Measurements from ENCODE around the gene COG6. TPM values are rescaled to one million over a fixed set of nuclear protein-coding genes. Genes with fewer than 3 reads are reported as not detected.

The COG6 gene
- total and polyA plus RNA-seq, 2 experiments from 2014 or later = 29.5 to 52.6 TPM

- TF ChIP-seq, protein P1, sequence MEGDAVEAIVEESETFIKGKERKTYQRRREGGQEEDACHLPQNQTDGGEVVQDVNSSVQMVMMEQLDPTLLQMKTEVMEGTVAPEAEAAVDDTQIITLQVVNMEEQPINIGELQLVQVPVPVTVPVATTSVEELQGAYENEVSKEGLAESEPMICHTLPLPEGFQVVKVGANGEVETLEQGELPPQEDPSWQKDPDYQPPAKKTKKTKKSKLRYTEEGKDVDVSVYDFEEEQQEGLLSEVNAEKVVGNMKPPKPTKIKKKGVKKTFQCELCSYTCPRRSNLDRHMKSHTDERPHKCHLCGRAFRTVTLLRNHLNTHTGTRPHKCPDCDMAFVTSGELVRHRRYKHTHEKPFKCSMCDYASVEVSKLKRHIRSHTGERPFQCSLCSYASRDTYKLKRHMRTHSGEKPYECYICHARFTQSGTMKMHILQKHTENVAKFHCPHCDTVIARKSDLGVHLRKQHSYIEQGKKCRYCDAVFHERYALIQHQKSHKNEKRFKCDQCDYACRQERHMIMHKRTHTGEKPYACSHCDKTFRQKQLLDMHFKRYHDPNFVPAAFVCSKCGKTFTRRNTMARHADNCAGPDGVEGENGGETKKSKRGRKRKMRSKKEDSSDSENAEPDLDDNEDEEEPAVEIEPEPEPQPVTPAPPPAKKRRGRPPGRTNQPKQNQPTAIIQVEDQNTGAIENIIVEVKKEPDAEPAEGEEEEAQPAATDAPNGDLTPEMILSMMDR (IDR thresholded peaks at IDR 0.05; ENCODE audit: low read depth, low read length) = no peak
- H3K27me3 ChIP-seq = no peaks in the 10 kb centered on the region
- H3K27ac ChIP-seq = no peak overlapping the region
- H3K36me3 ChIP-seq = peaks cover 48% of the 10 kb centered on the region
- no peaks in the 10 kb centered on the region for H3K9me3 ChIP-seq (ENCODE audit: low read depth)
- no peak for DNase-seq (ENCODE audit: low read depth in 1 of 2, low spot score in 1 of 2)
- H3K4me1 ChIP-seq (ENCODE audit: low read depth) = no peaks in the 10 kb centered on the region
- no peak overlapping the region for H3K4me3 ChIP-seq
These were observed 10.3 kb downstream of the COG6 start for GRCh38 chr13:39665763-39666162.

DNA sequence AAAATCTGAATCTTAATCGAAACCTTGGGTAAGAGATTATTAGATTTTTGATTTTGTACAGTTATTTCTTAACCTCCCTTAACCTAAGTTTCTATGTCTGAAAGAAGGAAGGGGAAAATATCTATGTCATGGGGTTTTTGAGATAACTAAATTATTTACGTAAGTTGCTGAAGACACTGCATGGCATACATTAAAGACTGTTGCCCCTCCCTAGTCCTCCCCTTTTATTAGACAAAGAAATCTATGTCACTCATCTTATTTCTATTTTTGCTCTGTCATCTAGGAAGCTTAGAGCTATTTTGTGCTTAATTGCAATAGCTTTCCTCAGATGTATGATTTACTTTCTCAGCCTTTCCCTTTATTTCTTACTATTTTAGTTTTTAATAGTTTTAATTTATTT is 15.0 kb downstream of the COG6 start:
- DNase-seq (ENCODE audit: low read depth in 1 of 2, low spot score in 1 of 2) = no peak
- Histone ChIP-seq H3K9me3 (ENCODE audit: low read depth) (no peaks in the 10 kb centered on the region), H3K36me3 (peaks cover 22% of the 10 kb centered on the region), H3K27me3 (no peaks in the 10 kb centered on the region), H3K4me3 (no peak overlapping the region), H3K27ac (no peak overlapping the region), H3K4me1 (ENCODE audit: low read depth) (no peaks in the 10 kb centered on the region)
- TF ChIP-seq, protein P1 (IDR thresholded peaks at IDR 0.05; ENCODE audit: low read depth, low read length) = no peak

- Histone ChIP-seq H3K4me3 (no peak overlapping the region), H3K9me3 (ENCODE audit: low read depth) (no peaks in the 10 kb centered on the region), H3K4me1 (ENCODE audit: low read depth) (no peaks in the 10 kb centered on the region), H3K27me3 (no peaks in the 10 kb centered on the region), H3K36me3 (peaks cover 3% of the 10 kb centered on the region), H3K27ac (no peak overlapping the region)
- DNase-seq (ENCODE audit: low read depth in 1 of 2, low spot score in 1 of 2) = no peak
- TF ChIP-seq, protein P1 (IDR thresholded peaks at IDR 0.05; ENCODE audit: low read depth, low read length) = no peak
These were observed 17.1 kb downstream of the COG6 start for GRCh38 chr13:39672378-39673132.

GRCh38 chr13:39675904-39676303 is 20.4 kb downstream of the COG6 start:
- no peaks in the 10 kb centered on the region for H3K9me3 ChIP-seq (ENCODE audit: low read depth)
- DNase-seq (ENCODE audit: low read depth in 1 of 2, low spot score in 1 of 2) = peak in 1 of 2 donors; percentile 11
- no peaks in the 10 kb centered on the region for H3K4me1 ChIP-seq (ENCODE audit: low read depth)
- no peaks in the 10 kb centered on the region for H3K27me3 ChIP-seq
- TF ChIP-seq, protein P1 (IDR thresholded peaks at IDR 0.05; ENCODE audit: low read depth, low read length) = no peak
- no peak overlapping the region for H3K27ac ChIP-seq
- no peak overlapping the region for H3K4me3 ChIP-seq
- H3K36me3 ChIP-seq = peaks cover 34% of the 10 kb centered on the region

- H3K4me3 ChIP-seq = no peak overlapping the region
- H3K27ac ChIP-seq = no peak overlapping the region
- no peaks in the 10 kb centered on the region for H3K27me3 ChIP-seq
- TF ChIP-seq, protein P1 (IDR thresholded peaks at IDR 0.05; ENCODE audit: low read depth, low read length) = peak; percentile 48
- H3K36me3 ChIP-seq = peaks cover 35% of the 10 kb centered on the region
- no peaks in the 10 kb centered on the region for H3K4me1 ChIP-seq (ENCODE audit: low read depth)
- peak; percentile 60 to 74 for DNase-seq (ENCODE audit: low read depth in 1 of 2, low spot score in 1 of 2)
- no peaks in the 10 kb centered on the region for H3K9me3 ChIP-seq (ENCODE audit: low read depth)
These were observed 20.9 kb downstream of the COG6 start for GRCh38 chr13:39676315-39676876.

All from cardiac muscle cell (in vitro differentiated cells and primary cell).